Measurements from ENCODE around the gene VEGFD. TPM values are rescaled to one million over a fixed set of nuclear protein-coding genes. Genes with fewer than 3 reads are reported as not detected.

The VEGFD gene
- total and polyA plus RNA-seq, 9 of the 15 experiments (the other 6 are each of a cell fraction or from before 2014, with no cell fraction given): 0.03 TPM; not detected in 8

DNA sequence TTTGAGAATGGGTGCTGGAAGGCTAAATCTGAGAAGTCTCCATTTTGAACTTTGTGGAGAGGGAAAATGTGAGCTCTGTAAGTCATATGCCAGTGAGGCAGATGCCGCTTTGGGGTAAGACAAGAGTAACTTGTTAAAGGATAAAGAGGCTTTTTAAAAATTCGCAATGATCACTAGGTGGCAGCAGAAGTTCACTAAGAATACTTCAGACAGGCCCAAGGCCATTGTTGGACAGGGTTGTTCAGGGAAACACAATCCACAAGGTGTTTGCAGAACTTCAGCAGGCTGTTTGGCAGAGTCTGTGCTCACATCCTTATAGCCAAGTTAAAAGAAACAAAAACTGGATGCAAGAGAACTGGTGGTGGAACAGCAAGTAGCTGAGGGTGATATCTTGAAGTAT is 35.2 kb downstream of the VEGFD start (continued):
- TF ChIP-seq TBL1XR1 (IDR thresholded peaks at IDR 0.05; ENCODE audit: low read length in 2 of 2) (no peak), CTCF (IDR thresholded peaks at IDR 0.05 in 2 of 3, conservative IDR thresholded peaks at IDR 0.05 in 1 of 3; ENCODE audit: insufficient read depth in 2 of 3, low read depth in 1 of 3, low read length in 3 of 3) (peak; percentile 50 to 70 (median 57))
- TF ChIP-seq, protein P1, sequence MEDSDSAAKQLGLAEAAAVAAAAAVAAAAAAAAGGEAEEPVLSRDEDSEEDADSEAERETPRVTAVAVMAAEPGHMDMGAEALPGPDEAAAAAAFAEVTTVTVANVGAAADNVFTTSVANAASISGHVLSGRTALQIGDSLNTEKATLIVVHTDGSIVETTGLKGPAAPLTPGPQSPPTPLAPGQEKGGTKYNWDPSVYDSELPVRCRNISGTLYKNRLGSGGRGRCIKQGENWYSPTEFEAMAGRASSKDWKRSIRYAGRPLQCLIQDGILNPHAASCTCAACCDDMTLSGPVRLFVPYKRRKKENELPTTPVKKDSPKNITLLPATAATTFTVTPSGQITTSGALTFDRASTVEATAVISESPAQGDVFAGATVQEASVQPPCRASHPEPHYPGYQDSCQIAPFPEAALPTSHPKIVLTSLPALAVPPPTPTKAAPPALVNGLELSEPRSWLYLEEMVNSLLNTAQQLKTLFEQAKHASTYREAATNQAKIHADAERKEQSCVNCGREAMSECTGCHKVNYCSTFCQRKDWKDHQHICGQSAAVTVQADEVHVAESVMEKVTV (CRISPR knock-in tag; IDR thresholded peaks at IDR 0.05): 0 out of 2 replicates have a peak, but pooled peaks have one; percentile 11

GRCh38 chrX:15345976-15346375 is 38.2 kb downstream of the VEGFD start:
- POLR2A ChIA-PET: no interaction called here
- intact Hi-C loops (cut with micrococcal nuclease): loop anchor here (10.0 kb wide), 1 partner anchor 309 kb away; no protein-coding TSS in a partner anchor
- DNase-seq (ENCODE audit: extremely low read depth in 1 of 4, low spot score in 3 of 4) (no peak), FAIRE-seq (no peak), ATAC-seq (no peak)
- Histone ChIP-seq H3K9ac (ENCODE audit: insufficient read depth in 1 of 2, low read depth in 2 of 2, low read length in 2 of 2) (no peak overlapping the region), H2AFZ (ENCODE audit: low read depth, low read length) (no peak overlapping the region), H3K27me3 (ENCODE audit: control insufficient read depth in 2 of 2, insufficient read depth in 2 of 2, low read length in 2 of 2) (peaks cover 0 to 3% of the 10 kb centered on the region in 2 experiments; a peak in 3 of 5 replicates), H3K79me2 (ENCODE audit: control insufficient read depth, insufficient read depth, low read length) (no peaks in the 10 kb centered on the region), H3K9me3 (replicated peaks; ENCODE audit: control insufficient read depth, insufficient read depth, low read depth, low read length) (no peaks in the 10 kb centered on the region), H3K36me3 (ENCODE audit: control insufficient read depth, insufficient read depth, low read length) (no peaks in the 10 kb centered on the region), H4K20me1 (replicated peaks; ENCODE audit: control insufficient read depth, insufficient read depth, low read length) (no peaks in the 10 kb centered on the region), H3K4me1 (replicated peaks in 1 of 2; ENCODE audit: control insufficient read depth in 2 of 2, insufficient read depth in 2 of 2, low read length in 2 of 2) (no peaks in the 10 kb centered on the region), H3K4me2 (ENCODE audit: insufficient read depth, low read length) (no peak overlapping the region), H3K4me3 (no peak overlapping the region), H3K27ac (ENCODE audit: extremely low read depth, low read depth, low read length) (no peak overlapping the region), H3K9me1 (ENCODE audit: control insufficient read depth, insufficient read depth, low read length) (no peaks in the 10 kb centered on the region)
- CTCF ChIA-PET (ENCODE audit: low intra/inter-chr PET ratio): interaction anchor here (1.6 kb wide), 1 partner anchor 122 kb away, joined by 4 read pairs; no protein-coding TSS in a partner anchor
- no TSS peak for BruUV-seq (replicated peaks)
- WGBS (ENCODE audit: insufficient coverage, low coverage, missing lambda C conversion rate): 0% methylated on average over 2 of the region's 3 CpGs
- in situ Hi-C loops (cut with MboI): loop anchor here (10.0 to 25.0 kb wide), 2 partner anchors 116 to 219 kb away; no protein-coding TSS in a partner anchor
- TF ChIP-seq MYC (IDR thresholded peaks at IDR 0.05; ENCODE audit: low read depth, low read length) (no peak), MYC (CRISPR knock-in tag; IDR thresholded peaks at IDR 0.05; ENCODE audit: borderline replicate concordance, low read depth) (no peak), KLF10 (CRISPR knock-in tag; IDR thresholded peaks at IDR 0.05) (no peak), NR4A1 (CRISPR knock-in tag; IDR thresholded peaks at IDR 0.05) (no peak), NR4A1 (tag; IDR thresholded peaks at IDR 0.05) (no peak), RFX5 (IDR thresholded peaks at IDR 0.05; ENCODE audit: low read depth, low read length) (no peak), PURB (CRISPR knock-in tag; IDR thresholded peaks at IDR 0.05; ENCODE audit: low read depth) (no peak), EZH2 (IDR thresholded peaks at IDR 0.05; ENCODE audit: borderline replicate concordance, low read depth, low read length) (no peak), ZNF143 (CRISPR knock-in tag; IDR thresholded peaks at IDR 0.05) (no peak), SOX6 (IDR thresholded peaks at IDR 0.05) (no peak), GTF2F1 (IDR thresholded peaks at IDR 0.05; ENCODE audit: low read depth, low read length) (no peak)
- TF ChIP-seq, protein P2, sequence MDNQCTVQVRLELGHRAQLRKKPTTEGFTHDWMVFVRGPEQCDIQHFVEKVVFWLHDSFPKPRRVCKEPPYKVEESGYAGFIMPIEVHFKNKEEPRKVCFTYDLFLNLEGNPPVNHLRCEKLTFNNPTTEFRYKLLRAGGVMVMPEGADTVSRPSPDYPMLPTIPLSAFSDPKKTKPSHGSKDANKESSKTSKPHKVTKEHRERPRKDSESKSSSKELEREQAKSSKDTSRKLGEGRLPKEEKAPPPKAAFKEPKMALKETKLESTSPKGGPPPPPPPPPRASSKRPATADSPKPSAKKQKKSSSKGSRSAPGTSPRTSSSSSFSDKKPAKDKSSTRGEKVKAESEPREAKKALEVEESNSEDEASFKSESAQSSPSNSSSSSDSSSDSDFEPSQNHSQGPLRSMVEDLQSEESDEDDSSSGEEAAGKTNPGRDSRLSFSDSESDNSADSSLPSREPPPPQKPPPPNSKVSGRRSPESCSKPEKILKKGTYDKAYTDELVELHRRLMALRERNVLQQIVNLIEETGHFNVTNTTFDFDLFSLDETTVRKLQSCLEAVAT (IDR thresholded peaks at IDR 0.05): no peak
- TF ChIP-seq, protein P3, sequence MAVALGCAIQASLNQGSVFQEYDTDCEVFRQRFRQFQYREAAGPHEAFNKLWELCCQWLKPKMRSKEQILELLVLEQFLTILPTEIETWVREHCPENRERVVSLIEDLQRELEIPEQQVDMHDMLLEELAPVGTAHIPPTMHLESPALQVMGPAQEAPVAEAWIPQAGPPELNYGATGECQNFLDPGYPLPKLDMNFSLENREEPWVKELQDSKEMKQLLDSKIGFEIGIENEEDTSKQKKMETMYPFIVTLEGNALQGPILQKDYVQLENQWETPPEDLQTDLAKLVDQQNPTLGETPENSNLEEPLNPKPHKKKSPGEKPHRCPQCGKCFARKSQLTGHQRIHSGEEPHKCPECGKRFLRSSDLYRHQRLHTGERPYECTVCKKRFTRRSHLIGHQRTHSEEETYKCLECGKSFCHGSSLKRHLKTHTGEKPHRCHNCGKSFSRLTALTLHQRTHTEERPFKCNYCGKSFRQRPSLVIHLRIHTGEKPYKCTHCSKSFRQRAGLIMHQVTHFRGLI (CRISPR knock-in tag; IDR thresholded peaks at IDR 0.05): no peak
